HepG2 (cell line): ENCODE data around the gene TGM6. TPM values are rescaled to one million over a fixed set of nuclear protein-coding genes. Genes with fewer than 3 reads are reported as not detected.

ENCODE experiments used
- AHDC1 ChIP-seq: sonication (generic); formaldehyde crosslinking; IDR thresholded peaks from 2 replicates; pipeline ENCODE4 v1.5.1; 2020; ENCODE audit warnings: mild to moderate bottlenecking, missing genetic modification reagents, borderline replicate concordance
- HIC2 ChIP-seq: sonication (generic); formaldehyde crosslinking; IDR thresholded peaks from 2 replicates; pipeline ENCODE4 v1.9.0; 2022; ENCODE audit warnings: low read depth, missing genetic modification reagents
- HOXA9 ChIP-seq: sonication (generic); formaldehyde crosslinking; IDR thresholded peaks from 2 replicates; pipeline ENCODE4 v1.8.1; 2022; ENCODE audit warnings: missing genetic modification reagents, mild to moderate bottlenecking, moderate library complexity, borderline replicate concordance
- NR0B2 ChIP-seq: sonication (generic); formaldehyde crosslinking; IDR thresholded peaks from 2 replicates; pipeline ENCODE4 v1.4.0; 2020; ENCODE audit warnings: mild to moderate bottlenecking, missing genetic modification reagents
- RORA ChIP-seq: sonication (generic); formaldehyde crosslinking; IDR thresholded peaks from 2 replicates; pipeline ENCODE4 v1.5.0; 2020; ENCODE audit warnings: mild to moderate bottlenecking, missing genetic modification reagents, moderate library complexity
- SIN3A ChIP-seq: IDR thresholded peaks from 2 replicates; pipeline ENCODE4 v1.6.1; 2011; ENCODE audit warnings: low read depth, mild to moderate bottlenecking, control low read depth, low read length, borderline replicate concordance
- SP1 ChIP-seq, 2 experiments: fragments of 450-650 bp in 1 of 2; sonication (generic) in 1 of 2; formaldehyde crosslinking in 1 of 2; IDR thresholded peaks; 2 replicates each; pipeline versions ENCODE4 v1.4.0 to v1.6.1; 2016 to 2020; ENCODE audit warnings: missing genetic modification reagents in 1 of 2
- STAT6 ChIP-seq: sonication (generic); formaldehyde crosslinking; IDR thresholded peaks from 2 replicates; pipeline ENCODE4 v1.4.0; 2020; ENCODE audit warnings: missing genetic modification reagents, mild to moderate bottlenecking, borderline replicate concordance
- TCF7L2 ChIP-seq: IDR thresholded peaks from 2 replicates; pipeline ENCODE4 v1.6.1; 2011; ENCODE audit warnings: mild to moderate bottlenecking, low read depth, low read length, moderate library complexity
- WIZ ChIP-seq: sonication (generic); formaldehyde crosslinking; IDR thresholded peaks from 2 replicates; pipeline ENCODE4 v1.5.1; 2020; ENCODE audit warnings: mild to moderate bottlenecking, missing genetic modification reagents
- ZBTB43 ChIP-seq: sonication (generic); formaldehyde crosslinking; conservative IDR thresholded peaks from 2 replicates; pipeline ENCODE4 v1.4.0; 2020; ENCODE audit warnings: missing genetic modification reagents
- polyA plus RNA-seq, 8 experiments: library from polyadenylated mRNA; depleted of rRNA in 3 of 8; stranded (reverse) in 7 of 8; unstranded in 1 of 8; fragments of >200 nt; fragmentation: Illumina TruSeq in 4 of 8; extraction: Trizol in 4 of 8; gene quantifications; 2 replicates each; pipeline versions ENCODE4 v1.2.1 to v1.2.3, GENCODE V29; 2011 to 2016; ENCODE audit warnings: low read depth in 4 of 8, missing spikeins in 1 of 8, mixed read lengths in 1 of 8; ENCODE audit not compliant: insufficient read depth in 1 of 8
- total RNA-seq, 5 experiments: library from RNA; depleted of rRNA; stranded (reverse); fragments of >200 nt; fragmentation: Illumina TruSeq; extraction: Trizol; gene quantifications; 2 replicates each; pipeline ENCODE4 v1.2.3, GENCODE V29; 2016; ENCODE audit warnings: low read depth in 1 of 5

The TGM6 gene
- total and polyA plus RNA-seq, 2 of the 13 experiments (the other 11 are each of a cell fraction or from before 2014, with no cell fraction given): not detected

- TF ChIP-seq AHDC1 (CRISPR knock-in tag) (peak; percentile 92; the same call in 1 of the 2 replicates), HIC2 (CRISPR knock-in tag) (peak; percentile 94; the same call in 1 of the 2 replicates), SIN3A (no peak), HOXA9 (no peak), RORA (CRISPR knock-in tag) (no peak), SP1 (IDR thresholded peaks at IDR 0.05) (no peak), SP1 (CRISPR knock-in tag; IDR thresholded peaks at IDR 0.05) (no peak), WIZ (0 out of 2 replicates have a peak, but pooled peaks have one; percentile 79), TCF7L2 (no peak), NR0B2 (CRISPR knock-in tag) (0 out of 2 replicates have a peak, but pooled peaks have one; percentile 52), STAT6 (CRISPR knock-in tag) (0 out of 2 replicates have a peak, but pooled peaks have one; percentile 53), ZBTB43 (CRISPR knock-in tag) (peak; percentile 84)
Measured at GRCh38 chr20:2475850-2476741, 95.4 kb downstream of the TGM6 start (continued).
